ENCODE data around the gene HSF5.
"Not testable (repeated sequence)": the region's sequence is repeated elsewhere in the genome, so short reads cannot be mapped to it uniquely, and the experiment has no call there.

HSF5 gene

GRCh38 chr17:58508341-58509067 lies 20.3 kb upstream of the HSF5 start:
- H3K4me3 ChIP-seq (ENCODE audit: low read length), result no peak overlapping the region
- TF ChIP-seq ZNF274 (IDR thresholded peaks at IDR 0.05; ENCODE audit: low read depth, low read length), result no peak

- TF ChIP-seq ZNF274 (IDR thresholded peaks at IDR 0.05; ENCODE audit: low read depth, low read length), result no peak
- no peak overlapping the region for H3K4me3 ChIP-seq (ENCODE audit: low read length)
Observed at GRCh38 chr17:58507123-58507634, 19.0 kb upstream of the HSF5 start.

GRCh38 chr17:58506354-58507080 lies 18.3 kb upstream of the HSF5 start:
- no peak for TF ChIP-seq ZNF274 (IDR thresholded peaks at IDR 0.05; ENCODE audit: low read depth, low read length)
- H3K4me3 ChIP-seq (ENCODE audit: low read length), result no peak overlapping the region

GRCh38 chr17:58504826-58505351 lies 16.7 kb upstream of the HSF5 start:
- TF ChIP-seq ZNF274 (IDR thresholded peaks at IDR 0.05; ENCODE audit: low read depth, low read length), result no peak
- no peak overlapping the region for H3K4me3 ChIP-seq (ENCODE audit: low read length)

- no peak overlapping the region for H3K4me3 ChIP-seq (ENCODE audit: low read length)
- TF ChIP-seq ZNF274 (IDR thresholded peaks at IDR 0.05; ENCODE audit: low read depth, low read length), result no peak
Observed at GRCh38 chr17:58503866-58504265, 15.7 kb upstream of the HSF5 start.

GRCh38 chr17:58503134-58503533 lies 14.9 kb upstream of the HSF5 start:
- not testable (repeated sequence) for H3K4me3 ChIP-seq (ENCODE audit: low read length)

- TF ChIP-seq ZNF274 (IDR thresholded peaks at IDR 0.05; ENCODE audit: low read depth, low read length), result no peak
- no peak overlapping the region for H3K4me3 ChIP-seq (ENCODE audit: low read length)
Observed at GRCh38 chr17:58501451-58501850, 13.2 kb upstream of the HSF5 start.

- no peak for TF ChIP-seq ZNF274 (IDR thresholded peaks at IDR 0.05; ENCODE audit: low read depth, low read length)
- H3K4me3 ChIP-seq (ENCODE audit: low read length), result no peak overlapping the region
Observed at GRCh38 chr17:58498177-58498828, 10.1 kb upstream of the HSF5 start.

- H3K4me3 ChIP-seq (ENCODE audit: low read length), result no peak overlapping the region
- no peak for TF ChIP-seq ZNF274 (IDR thresholded peaks at IDR 0.05; ENCODE audit: low read depth, low read length)
Observed at GRCh38 chr17:58493506-58493905, 5.3 kb upstream of the HSF5 start.

GRCh38 chr17:58492238-58493121 lies 4.3 kb upstream of the HSF5 start:
- H3K4me3 ChIP-seq (ENCODE audit: low read length), result no peak overlapping the region
- TF ChIP-seq ZNF274 (IDR thresholded peaks at IDR 0.05; ENCODE audit: low read depth, low read length), result no peak

- no peak overlapping the region for H3K4me3 ChIP-seq (ENCODE audit: low read length)
- no peak for TF ChIP-seq ZNF274 (IDR thresholded peaks at IDR 0.05; ENCODE audit: low read depth, low read length)
Observed at GRCh38 chr17:58491510-58492045, 3.4 kb upstream of the HSF5 start.

GRCh38 chr17:58488428-58488890 lies 251 bp upstream of the HSF5 start:
- H3K4me3 ChIP-seq (ENCODE audit: low read length), result no peak overlapping the region
- no peak for TF ChIP-seq ZNF274 (IDR thresholded peaks at IDR 0.05; ENCODE audit: low read depth, low read length)

GRCh38 chr17:58484600-58484999 lies 3.6 kb downstream of the HSF5 start:
- no peak overlapping the region for H3K4me3 ChIP-seq (ENCODE audit: low read length)
- no peak for TF ChIP-seq ZNF274 (IDR thresholded peaks at IDR 0.05; ENCODE audit: low read depth, low read length)

- H3K4me3 ChIP-seq (ENCODE audit: low read length), result not testable (repeated sequence)
Observed at GRCh38 chr17:58481798-58482197, 6.4 kb downstream of the HSF5 start.
